ENCODE data around the gene TAX1BP1.
"Not testable (repeated sequence)": the region's sequence is repeated elsewhere in the genome, so short reads cannot be mapped to it uniquely, and the experiment has no call there.

The TAX1BP1 gene

DNA sequence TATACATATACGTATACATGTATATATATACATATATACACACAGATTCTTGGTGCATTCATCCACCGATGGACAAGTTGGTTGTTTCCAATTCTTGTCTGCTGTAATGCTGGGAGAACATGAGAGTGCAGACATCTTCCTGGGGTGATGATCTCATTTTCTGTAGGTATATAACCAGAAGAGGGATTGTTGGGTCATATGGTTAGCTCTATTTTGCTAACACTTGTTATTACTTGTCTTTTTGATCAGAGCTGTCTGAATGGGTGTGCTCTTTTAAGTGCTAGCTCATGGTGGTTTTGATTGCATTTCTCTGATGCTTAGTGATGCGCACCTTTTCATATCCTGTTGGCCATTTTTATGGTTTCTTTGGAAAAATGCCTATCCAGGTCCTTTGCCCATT is 106.4 kb downstream of the TAX1BP1 start:
- no peak for DNase-seq

DNA sequence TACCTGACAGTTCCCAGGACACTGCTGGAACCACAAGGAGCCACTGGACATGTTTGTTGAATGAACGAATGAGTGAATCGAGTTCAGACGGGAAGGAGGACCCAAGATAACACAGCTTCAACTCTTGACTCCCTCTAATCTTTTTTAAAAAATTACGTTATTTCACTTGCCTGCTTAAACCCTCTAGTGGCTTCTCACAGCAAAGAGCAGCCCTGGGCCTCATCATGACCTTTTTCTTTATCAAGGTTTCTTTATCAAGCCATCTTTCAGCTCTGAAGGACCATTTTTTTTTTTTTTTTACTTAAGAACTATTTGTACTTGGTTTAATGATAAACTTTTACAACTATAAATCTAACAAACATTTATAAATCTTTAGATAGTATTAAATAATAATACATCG is 110.6 kb downstream of the TAX1BP1 start:
- DNase-seq = no peak

DNA sequence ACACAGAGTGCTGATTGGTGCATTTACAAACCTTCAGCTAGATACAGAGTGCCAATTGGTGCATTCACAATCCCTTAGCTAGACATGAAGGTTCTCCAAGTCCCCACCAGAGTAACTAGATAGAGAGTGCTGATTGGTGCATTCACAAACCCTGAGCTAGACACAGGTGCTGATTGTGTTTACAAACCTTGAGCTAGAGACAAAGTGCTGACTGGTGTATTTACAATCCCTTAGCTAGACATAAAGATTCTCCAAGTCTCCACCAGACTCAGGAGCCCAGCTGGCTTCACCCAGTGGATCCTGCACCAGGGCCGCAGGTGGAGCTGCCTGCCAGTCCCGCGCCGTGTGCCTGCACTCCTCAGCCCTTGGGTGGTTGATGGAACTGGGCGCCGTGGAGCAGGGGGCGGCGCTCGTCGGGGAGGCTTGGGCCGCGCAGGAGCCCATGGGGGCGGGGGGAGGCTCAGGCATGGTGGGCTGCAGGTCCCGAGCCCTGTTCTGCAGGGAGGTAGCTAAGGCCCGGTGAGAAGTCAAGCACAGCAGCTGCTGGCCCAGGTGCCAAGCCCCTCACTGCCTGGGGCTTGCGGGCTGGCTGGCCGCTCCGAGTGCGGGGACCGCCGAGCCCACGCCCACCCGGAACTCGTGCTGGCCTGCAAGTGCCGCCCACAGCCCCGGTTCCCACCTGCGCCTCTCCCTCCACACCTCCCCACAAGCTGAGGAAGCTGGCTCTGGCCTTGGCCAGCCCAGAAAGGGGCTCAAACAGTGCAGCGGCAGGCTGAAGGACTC is 116.9 kb downstream of the TAX1BP1 start:
- not testable (repeated sequence) for DNase-seq

DNA sequence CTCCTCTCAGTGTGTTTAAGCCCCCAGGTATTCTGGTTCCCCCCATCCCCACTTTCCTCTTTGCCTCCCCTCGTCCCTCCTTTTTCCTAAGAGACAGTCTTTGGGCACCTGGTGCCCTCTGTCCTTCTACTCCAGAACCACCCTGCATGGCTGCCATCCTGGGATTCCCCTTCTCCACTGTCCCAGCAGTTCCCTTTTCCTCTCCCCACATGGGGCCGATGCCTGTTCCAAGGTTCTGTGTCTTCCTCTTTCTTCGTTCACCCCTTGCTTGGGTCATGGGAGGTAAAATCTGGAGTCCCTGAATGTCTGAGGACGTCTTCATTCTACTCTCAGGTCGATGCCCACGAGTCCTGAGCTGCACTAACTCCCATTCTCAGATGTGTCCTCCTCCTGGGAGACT is 120.8 kb downstream of the TAX1BP1 start:
- DNase-seq = no peak

DNA sequence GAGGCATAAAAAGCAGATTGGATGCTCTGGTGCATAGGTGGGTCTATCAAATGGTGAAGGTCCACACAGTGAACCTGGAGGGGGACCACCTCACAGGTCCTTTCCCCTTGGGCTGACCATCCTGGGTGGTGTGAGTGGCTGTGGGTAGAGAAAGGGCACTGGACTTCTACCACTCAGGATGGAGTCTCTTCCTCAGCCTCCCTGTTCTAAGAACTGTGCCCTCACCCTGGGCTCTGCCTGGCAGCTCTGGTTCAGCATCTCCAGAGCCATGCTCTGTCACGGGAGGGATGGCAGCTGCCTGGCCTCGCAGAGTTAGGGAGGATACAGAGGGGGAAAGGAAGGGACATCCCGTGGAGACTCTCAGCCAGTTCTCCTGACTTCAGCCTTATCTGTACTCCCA is 121.8 kb downstream of the TAX1BP1 start:
- DNase-seq = no peak

DNA sequence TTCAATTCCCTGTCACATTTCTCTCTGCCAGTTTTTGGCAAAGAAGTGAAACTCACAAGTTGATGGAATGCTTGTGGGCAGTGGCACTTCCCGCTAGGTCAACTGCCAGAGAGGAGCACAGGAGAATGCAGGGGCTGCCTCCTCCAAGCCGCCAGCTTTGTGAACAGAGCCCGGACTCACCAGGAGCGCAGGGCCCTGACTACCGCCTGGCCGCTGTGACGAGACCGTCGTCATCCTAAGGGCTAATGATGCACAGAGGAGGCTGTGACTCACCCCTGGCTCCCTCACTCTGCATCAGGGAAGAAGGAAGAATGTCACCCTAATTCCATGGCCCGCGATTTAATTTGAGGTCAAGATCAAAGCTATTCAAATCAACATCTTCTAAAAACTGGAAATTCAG is 123.9 kb downstream of the TAX1BP1 start:
- DNase-seq = no peak

DNA sequence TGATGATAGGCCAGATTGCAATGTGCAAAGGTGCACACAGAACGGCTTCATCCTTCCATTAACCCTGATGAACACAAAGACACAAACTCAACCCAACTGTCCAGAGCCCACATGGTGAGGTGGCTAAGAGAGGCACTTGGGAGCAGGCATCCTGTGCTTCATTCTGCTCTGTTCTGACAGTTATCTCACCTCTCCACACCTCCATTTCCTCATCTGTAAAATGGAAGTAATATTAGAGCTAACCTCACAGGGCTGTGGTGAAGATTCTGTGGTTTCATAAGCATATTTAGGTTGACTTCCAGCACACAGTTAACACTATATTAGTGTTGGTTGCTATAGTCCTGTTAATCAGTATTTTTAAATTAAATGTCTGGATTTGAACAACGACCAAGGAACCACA is 126.3 kb downstream of the TAX1BP1 start:
- no peak for DNase-seq

DNA sequence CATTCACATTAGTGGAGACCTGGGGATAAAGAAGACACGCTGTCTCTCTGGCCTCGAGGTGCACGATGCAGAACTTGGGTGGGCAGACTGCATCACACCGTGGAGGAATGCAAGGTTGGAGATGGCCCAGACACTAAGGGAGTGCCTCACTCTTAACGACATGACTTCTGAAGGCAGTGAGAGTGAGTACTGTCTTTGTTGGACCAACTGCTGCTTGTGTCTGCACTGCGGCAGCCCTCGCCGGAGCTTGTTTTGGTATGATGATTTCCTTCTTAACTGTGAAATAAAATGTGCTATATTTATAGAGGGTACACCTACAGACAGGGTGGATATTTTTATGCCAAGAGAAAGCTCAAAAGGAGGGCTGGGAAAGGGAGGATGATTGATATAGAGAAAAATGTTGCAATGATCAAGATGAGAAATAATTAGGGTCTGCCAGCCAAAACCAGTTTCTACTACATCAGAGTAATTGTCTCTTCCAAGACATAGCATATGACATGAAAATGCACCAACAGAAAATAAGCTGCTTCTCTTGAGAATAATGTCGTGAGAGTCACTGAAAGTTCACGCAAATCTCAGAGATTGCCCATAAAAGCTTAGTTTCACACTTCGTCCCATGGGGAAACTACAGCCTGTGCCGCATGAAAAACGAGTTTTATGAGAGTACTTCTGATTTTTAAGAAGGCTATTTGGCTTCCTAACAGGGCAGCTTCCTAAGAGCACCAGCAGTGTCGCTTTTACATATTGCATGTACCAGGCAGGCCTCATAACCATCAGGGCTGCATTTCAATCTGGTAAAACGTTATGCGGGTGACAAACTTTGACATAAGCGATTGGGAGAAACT is 127.1 kb downstream of the TAX1BP1 start:
- DNase-seq = no peak

DNA sequence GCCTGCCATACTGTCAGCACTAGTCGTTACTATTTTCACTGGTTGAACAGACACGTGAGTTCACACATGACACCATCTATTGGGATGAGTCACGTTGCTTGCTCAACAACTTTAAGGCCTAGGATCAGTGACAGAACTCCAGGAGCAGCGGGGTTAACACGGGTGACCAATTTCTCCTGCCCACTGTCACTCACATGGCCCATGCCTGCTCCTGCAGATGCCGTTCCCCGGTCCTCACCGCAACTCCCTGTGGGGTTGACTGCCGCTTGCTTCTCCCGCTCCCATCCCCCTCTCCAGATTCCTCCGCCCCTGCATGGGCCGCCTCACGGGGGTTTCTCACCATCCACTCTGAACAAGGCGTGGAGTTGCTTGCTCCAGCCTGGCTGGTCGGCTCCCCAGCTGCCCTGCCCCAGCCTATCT is 128.2 kb downstream of the TAX1BP1 start:
- DNase-seq = no peak

DNA sequence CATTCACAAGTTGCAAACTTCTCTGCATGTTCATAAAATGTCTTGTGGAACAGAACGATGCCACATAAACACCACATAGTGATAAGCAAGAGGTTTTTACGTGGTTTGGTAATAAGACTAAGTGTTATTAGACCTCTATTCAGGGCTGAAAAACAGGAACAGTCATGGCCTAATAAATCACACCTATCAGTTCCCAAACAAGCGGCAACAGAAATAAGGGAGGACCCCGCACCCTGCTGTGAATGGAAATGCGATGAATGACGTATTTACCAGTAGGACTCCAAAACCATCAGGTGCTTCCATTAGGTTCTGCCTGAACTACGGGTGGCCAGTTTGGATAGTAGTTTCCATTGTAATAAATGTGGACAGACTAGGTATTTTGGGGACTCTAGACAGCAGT is 129.1 kb downstream of the TAX1BP1 start:
- DNase-seq = no peak

DNA sequence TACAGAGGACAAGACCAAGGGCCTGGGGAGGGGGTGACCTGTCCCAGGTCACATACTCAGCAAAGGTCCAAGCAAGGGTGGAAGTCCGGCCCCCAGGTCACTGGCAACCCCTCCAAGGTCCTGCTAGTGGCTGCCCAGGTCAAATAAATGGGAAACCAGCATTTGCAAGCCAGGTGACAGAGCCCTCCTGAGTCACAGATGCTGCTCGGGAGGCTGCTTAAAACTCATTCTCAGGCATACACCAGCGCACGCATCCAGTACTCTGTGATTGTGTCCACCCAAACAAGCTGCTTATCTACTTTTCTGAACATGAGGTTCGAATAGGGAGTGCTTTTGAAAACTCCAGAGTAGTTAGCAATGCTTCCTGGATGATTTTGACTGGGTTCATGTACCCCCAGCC is 130.6 kb downstream of the TAX1BP1 start:
- no peak for DNase-seq

DNA sequence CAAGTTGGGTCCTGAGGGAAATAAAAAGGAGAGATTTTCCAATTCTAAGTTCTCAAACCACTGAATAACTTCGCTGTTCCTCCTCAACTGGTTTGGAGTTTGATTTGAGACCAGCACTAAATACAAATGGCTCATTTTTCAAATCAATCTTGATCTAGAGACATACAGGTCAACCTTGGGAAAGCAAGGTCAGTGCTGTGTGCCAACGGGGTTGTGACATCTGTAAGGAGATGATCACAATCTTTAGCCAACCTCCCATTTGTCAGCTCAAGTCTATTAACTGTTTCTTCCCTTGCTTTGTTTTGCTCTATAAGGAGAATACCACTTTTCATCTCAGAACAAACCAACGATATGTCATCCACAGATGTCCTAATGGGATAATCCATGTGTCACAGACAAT is 131.1 kb downstream of the TAX1BP1 start:
- DNase-seq = no peak

DNA sequence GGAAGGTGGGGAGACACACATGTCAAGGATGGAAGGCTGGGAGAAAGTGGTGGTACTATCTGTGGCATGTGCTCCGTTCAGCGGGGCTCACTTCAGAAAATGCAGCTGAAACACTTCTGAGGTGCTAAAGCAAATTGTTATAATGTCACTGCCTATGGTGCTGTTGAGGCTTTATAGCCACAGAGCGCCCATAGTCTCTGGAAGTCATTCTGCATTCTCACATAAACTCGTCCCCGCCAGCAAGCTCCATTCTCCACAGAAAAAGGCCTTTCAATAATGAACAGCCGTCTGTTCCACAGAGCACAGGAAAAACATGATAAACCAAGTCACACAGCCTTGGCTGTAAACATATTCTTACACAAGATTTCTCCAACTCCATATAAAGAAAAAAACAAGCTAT is 131.9 kb downstream of the TAX1BP1 start:
- no peak for DNase-seq

DNA sequence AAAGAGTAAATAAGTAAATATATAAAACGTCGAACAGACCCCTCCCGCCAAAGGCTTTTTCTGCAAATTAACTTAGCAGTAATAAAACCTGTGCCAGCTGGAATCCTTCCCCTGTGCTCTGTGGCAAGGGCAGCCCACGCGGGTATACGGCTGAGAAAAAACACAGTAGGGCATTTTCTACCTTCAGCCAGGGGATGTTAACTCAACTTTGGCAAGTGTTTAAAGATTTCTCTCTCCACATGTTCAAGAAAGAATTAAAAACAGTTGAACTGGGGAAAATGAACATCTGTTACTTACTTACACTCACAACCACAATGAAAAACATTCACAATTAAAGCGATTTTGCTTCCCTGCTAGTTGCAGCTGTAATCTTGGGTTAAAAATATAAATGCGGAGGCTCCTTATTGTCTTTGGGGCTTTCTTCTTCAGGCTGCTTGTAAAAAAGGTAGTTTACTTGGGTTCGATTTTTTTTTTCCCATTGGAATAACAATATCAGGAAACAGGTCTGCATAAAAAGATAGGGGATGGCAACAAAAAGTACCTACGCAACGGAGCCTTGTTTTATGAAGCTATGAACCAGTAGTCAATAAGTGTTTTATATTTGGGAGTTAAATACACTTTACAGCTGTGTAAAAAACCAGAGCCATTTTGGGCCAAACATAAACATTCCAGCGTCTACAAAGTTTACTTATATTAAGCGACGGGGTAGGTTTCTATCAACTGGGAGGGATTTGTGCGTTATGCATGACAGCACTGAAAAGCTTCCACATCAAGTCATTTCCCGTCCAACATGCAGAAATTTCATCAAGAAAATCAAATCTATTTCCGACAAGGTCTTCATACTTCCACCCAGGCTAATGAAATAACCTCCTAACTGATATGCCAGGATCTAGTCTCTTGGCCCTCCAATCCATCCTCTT is 132.7 kb downstream of the TAX1BP1 start:
- no peak for DNase-seq

DNA sequence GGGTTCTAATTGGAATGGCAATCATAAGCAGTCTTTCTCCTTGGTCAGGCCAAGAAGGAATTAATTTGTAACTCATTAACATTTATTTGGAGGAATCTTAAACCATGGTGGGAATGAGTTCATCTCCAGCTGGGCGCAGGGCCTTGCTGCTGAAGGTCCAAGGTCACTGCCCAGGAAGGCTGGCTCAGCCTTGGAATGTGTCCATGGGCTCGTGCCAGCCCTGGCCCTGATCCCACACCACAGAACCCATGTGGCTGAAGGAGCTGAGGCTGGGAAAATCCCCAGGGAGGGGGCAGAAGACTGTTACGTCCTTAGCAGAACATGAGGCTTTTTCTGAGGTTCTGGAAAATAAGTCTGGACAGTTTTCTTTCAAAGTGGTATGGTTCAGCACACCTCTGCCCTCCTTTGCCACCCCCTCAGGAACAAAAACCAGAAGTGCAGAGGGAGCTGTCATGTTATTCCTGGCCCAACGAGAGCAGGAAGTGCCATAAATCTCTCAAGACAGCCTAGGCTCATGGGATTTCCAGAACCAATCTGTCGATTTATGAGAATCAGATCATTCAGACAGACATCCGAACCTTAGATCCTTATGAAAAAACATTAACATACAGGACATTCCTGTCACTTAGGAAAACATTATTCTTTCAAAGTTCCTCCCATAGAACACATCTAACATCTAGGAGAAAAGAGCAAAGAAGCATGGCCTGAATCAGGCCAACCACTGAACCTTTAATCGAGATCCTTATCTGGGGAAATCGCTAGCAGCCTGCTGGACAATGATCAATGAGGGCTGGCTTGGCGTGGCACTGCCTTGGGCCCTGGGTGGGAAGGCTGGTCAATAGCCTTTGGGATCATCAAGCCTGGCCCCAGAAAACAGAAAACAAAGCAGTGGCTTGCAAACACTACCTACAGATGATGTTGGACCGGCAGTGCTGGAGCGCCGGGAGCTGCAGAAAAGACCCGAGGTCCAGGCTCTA is 134.3 kb downstream of the TAX1BP1 start:
- DNase-seq = no peak

DNA sequence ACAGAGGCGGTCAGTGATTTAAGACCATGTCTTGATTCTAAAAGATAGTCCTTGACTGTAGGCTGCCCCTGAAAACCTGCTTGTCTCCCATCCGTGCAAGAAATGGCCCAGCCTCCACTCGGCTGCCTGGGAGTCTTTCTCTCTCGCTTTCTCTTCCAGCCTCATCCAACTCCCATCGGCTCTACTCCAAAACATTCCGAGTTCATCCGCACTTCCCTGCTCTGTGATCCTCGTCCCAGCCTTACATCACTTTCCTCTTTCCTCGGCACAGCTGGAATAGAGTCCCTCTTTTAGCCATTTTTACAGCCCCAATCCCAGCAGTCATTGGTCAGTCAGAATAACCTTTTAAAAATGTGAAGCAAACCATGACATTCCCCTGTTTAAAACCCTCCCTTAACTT is 135.1 kb downstream of the TAX1BP1 start:
- DNase-seq = no peak

DNA sequence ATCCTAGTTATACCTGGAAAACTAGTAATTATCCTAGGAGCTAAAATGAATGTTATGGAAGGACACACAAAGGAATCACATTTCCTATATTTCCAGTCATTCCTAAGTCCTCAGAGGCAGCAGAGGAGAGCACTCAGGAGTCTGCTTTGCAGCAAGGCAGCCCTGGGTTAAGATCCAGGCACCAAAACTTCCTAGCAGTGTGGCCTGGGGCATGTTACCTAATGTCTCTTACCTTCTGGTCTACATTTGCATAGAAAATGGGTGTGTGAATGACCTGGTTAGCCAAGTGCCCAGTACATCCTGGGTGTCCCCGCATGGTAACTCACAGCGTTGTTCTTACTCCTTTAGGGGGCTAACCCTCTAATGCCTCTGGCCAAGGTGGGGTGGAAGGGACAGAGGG is 135.9 kb downstream of the TAX1BP1 start:
- no peak for DNase-seq

DNA sequence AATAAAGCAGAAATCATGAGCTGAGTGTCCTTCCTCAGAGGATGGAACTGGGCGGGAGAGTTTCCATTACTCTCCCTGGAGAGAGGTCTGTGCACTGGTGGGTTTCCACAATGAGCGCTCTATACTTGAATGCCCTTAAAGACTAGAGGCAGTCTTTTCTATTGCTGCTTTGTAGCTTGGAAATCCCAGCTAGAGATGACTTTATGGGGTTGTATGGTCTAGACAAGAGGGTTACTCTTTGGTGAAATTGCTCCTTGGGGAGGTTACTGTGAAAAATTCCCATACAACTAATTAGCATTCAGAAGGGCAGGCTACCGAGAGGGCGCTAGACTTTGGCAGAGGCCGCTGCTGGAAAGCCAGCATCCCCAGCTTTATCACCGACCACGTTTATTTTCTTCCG is 136.8 kb downstream of the TAX1BP1 start:
- no peak for DNase-seq

All from NCI-H774 (cell line).